ENCODE data around the gene CALM3. TPM values are rescaled to one million over a fixed set of nuclear protein-coding genes. Genes with fewer than 3 reads are reported as not detected.

The CALM3 gene
- total RNA-seq, 1 donor: 210 TPM

- peak; percentile 16 for DNase-seq (ENCODE audit: low read depth)
- TF ChIP-seq CTCF (IDR thresholded peaks at IDR 0.05; ENCODE audit: insufficient read depth, low read length): no peak
- peak overlapping the region; percentile 85 for H3K4me3 ChIP-seq (ENCODE audit: low read depth, low read length)
Observed at GRCh38 chr19:46659151-46660007, 58.2 kb downstream of the CALM3 start.

- H3K4me3 ChIP-seq (ENCODE audit: low read depth, low read length): peak overlapping the region; percentile 85
- peak; percentile 25 for DNase-seq (ENCODE audit: low read depth)
- peak; percentile 4 for TF ChIP-seq CTCF (IDR thresholded peaks at IDR 0.05; ENCODE audit: insufficient read depth, low read length)
Observed at GRCh38 chr19:46660008-46660517, 58.9 kb downstream of the CALM3 start.

Other genes starting within 250 kb of the CALM3 start
- 8.5 and 26.9 TPM in 2 replicates for gene CCDC8, start 187.8 kb upstream of the CALM3 start, total RNA-seq (ENCODE audit: low replicate concordance)
- gene PNMA8C, start 172.4 kb upstream of the CALM3 start, total RNA-seq (ENCODE audit: low replicate concordance): not detected in 2 replicates
- 2.1 and 2.3 TPM in 2 replicates for gene PNMA8A, start 129.8 kb upstream of the CALM3 start, total RNA-seq (ENCODE audit: low replicate concordance)
- gene PNMA8B, start 105.5 kb upstream of the CALM3 start, total RNA-seq (ENCODE audit: low replicate concordance): 1.6 and 6.3 TPM in 2 replicates
- 11.4 and 23.2 TPM in 2 replicates for gene PTGIR, start 23.8 kb downstream of the CALM3 start, total RNA-seq (ENCODE audit: low replicate concordance)
- gene GNG8, start 34.9 kb downstream of the CALM3 start, total RNA-seq (ENCODE audit: low replicate concordance): not detected in 2 replicates
- gene DACT3, start 59.9 kb downstream of the CALM3 start, total RNA-seq (ENCODE audit: low replicate concordance): 5.1 and 17.5 TPM in 2 replicates
- gene PRKD2, start 115.8 kb downstream of the CALM3 start, total RNA-seq (ENCODE audit: low replicate concordance): 8.0 and 9.7 TPM in 2 replicates
- 11.8 and 13.2 TPM in 2 replicates for gene FKRP, start 144.7 kb downstream of the CALM3 start, total RNA-seq (ENCODE audit: low replicate concordance)
- gene STRN4, start 145.1 kb downstream of the CALM3 start, total RNA-seq (ENCODE audit: low replicate concordance): 45.3 and 45.9 TPM in 2 replicates
- gene SLC1A5, start 187.3 kb downstream of the CALM3 start, total RNA-seq (ENCODE audit: low replicate concordance): 84.1 and 158 TPM in 2 replicates
- 113 and 159 TPM in 2 replicates for gene AP2S1, start 249.5 kb downstream of the CALM3 start, total RNA-seq (ENCODE audit: low replicate concordance)

All from fibroblast of the aortic adventitia (primary cell).